ENCODE results near the gene TRIM46.

The TRIM46 gene

GRCh38 chr1:155173478-155174323 is at the start of gene TRIM46:
TRIM46 (plus strand) TSS chr1:155173849; CDS start chr1:155173967, 118 bp downstream.
- DNase-seq: peak; percentile 65

GRCh38 chr1:155124503-155125463 is 48.9 kb upstream of the TRIM46 start:
- no peak for DNase-seq

GRCh38 chr1:155125511-155125945 is 48.1 kb upstream of the TRIM46 start:
- no peak for DNase-seq

- DNase-seq: no peak
These were observed 47.6 kb upstream of the TRIM46 start for GRCh38 chr1:155125946-155126555.

GRCh38 chr1:155126556-155127104 is 47.0 kb upstream of the TRIM46 start:
- DNase-seq: peak; percentile 36

- DNase-seq: peak; percentile 63
These were observed 46.3 kb upstream of the TRIM46 start, which contains the start of gene EFNA1 for GRCh38 chr1:155127105-155127966. EFNA1 (plus strand) TSS chr1:155127876; CDS start chr1:155127978, 102 bp downstream.

GRCh38 chr1:155127967-155128754 is 45.5 kb upstream of the TRIM46 start:
- no peak for DNase-seq

GRCh38 chr1:155128755-155129473 is 44.7 kb upstream of the TRIM46 start:
- DNase-seq: no peak

GRCh38 chr1:155130272-155131006 is 43.2 kb upstream of the TRIM46 start:
- no peak for DNase-seq

- DNase-seq: no peak
These were observed 42.4 kb upstream of the TRIM46 start for GRCh38 chr1:155131285-155131684.

- no peak for DNase-seq
These were observed 41.8 kb upstream of the TRIM46 start for GRCh38 chr1:155131856-155132255.

GRCh38 chr1:155133799-155134281 is 39.8 kb upstream of the TRIM46 start:
- DNase-seq: no peak

- DNase-seq: no peak
These were observed 39.3 kb upstream of the TRIM46 start for GRCh38 chr1:155134322-155134721.

GRCh38 chr1:155134880-155135414 is 38.7 kb upstream of the TRIM46 start:
- peak; percentile 55 for DNase-seq

- DNase-seq: peak; percentile 92
These were observed 38.1 kb upstream of the TRIM46 start, which contains the start of gene SLC50A1 for GRCh38 chr1:155135415-155136028. SLC50A1 (plus strand) TSS chr1:155135852; CDS start chr1:155135912, 60 bp downstream.

GRCh38 chr1:155136748-155137147 is 36.9 kb upstream of the TRIM46 start:
- peak; percentile 40 for DNase-seq

- no peak for DNase-seq
These were observed 36.3 kb upstream of the TRIM46 start for GRCh38 chr1:155137154-155137949.

Measured in activated T-cell treated with anti-CD3 and anti-CD28 coated beads, Interleukin-2, amount 50 U/mL, for 1 hour (primary cell).